Pons (tissue), 1 donor: ENCODE results near the gene GRID1.

Experiments used
- DNase-seq: peaks from one replicate; pipeline ENCODE4 v3.0.0-alpha.2; 2016; ENCODE audit warnings: low spot score

The GRID1 gene

GRCh38 chr10:86265236-86265894, 101.2 kb downstream of the GRID1 start:
- DNase-seq = no peak

- no peak for DNase-seq
Measured at GRCh38 chr10:86264481-86265231, 101.9 kb downstream of the GRID1 start.

GRCh38 chr10:86263907-86264306, 102.7 kb downstream of the GRID1 start:
- DNase-seq = no peak

- DNase-seq = no peak
Measured at GRCh38 chr10:86263209-86263608, 103.4 kb downstream of the GRID1 start.

GRCh38 chr10:86262688-86263181, 103.9 kb downstream of the GRID1 start:
- peak; percentile 96 for DNase-seq

GRCh38 chr10:86261941-86262687, 104.5 kb downstream of the GRID1 start:
- peak; percentile 87 for DNase-seq

- DNase-seq = no peak
Measured at GRCh38 chr10:86261470-86261869, 105.1 kb downstream of the GRID1 start.

GRCh38 chr10:86260564-86260963, 106.0 kb downstream of the GRID1 start:
- DNase-seq = no peak

- DNase-seq = no peak
Measured at GRCh38 chr10:86259901-86260562, 106.6 kb downstream of the GRID1 start.

- no peak for DNase-seq
Measured at GRCh38 chr10:86258941-86259340, 107.7 kb downstream of the GRID1 start.

GRCh38 chr10:86258499-86258898, 108.1 kb downstream of the GRID1 start:
- peak; percentile 97 for DNase-seq

- DNase-seq = no peak
Measured at GRCh38 chr10:86257683-86258082, 108.9 kb downstream of the GRID1 start.

GRCh38 chr10:86256690-86257315, 109.8 kb downstream of the GRID1 start:
- no peak for DNase-seq

GRCh38 chr10:86255405-86256251, 111.0 kb downstream of the GRID1 start:
- DNase-seq = no peak

GRCh38 chr10:86254526-86255174, 111.9 kb downstream of the GRID1 start:
- no peak for DNase-seq

GRCh38 chr10:86254081-86254480, 112.5 kb downstream of the GRID1 start:
- no peak for DNase-seq

GRCh38 chr10:86253091-86254072, 113.2 kb downstream of the GRID1 start:
- DNase-seq = no peak

GRCh38 chr10:86252556-86252955, 114.0 kb downstream of the GRID1 start:
- DNase-seq = no peak

GRCh38 chr10:86252079-86252478, 114.5 kb downstream of the GRID1 start:
- no peak for DNase-seq
